Uterus (tissue), 4 donors: ENCODE measurements around the gene PITPNM3. TPM values are rescaled to one million over a fixed set of nuclear protein-coding genes. Genes with fewer than 3 reads are reported as not detected.
A peak's percentile ranks its signal among the peaks of the same experiment; 100 is the strongest.

ENCODE experiments used
- DNase-seq, 2 donors: peaks; one replicate each; pipeline ENCODE4 v3.0.0-alpha.2; 2019 to 2020
- H3K27ac ChIP-seq, 2 donors: fragments of 200-600 bp; sonication (generic); 1 replicate in 1 of 2; 2 replicates in 1 of 2; pipeline ENCODE4 v1.5.1; 2016 to 2018
- H3K27me3 ChIP-seq, 2 donors: fragments of 200-600 bp; sonication (generic); one replicate each; pipeline ENCODE4 v1.5.1; 2018 to 2019; ENCODE audit warnings: control low read depth in 1 of 2
- H3K36me3 ChIP-seq, 2 donors: fragments of 200-600 bp; sonication (generic); one replicate each; pipeline ENCODE4 v1.5.1; 2019; ENCODE audit warnings: control low read depth in 1 of 2
- H3K4me1 ChIP-seq, 2 donors: fragments of 200-600 bp; sonication (generic); one replicate each; pipeline ENCODE4 v1.5.1; 2018 to 2019; ENCODE audit warnings: control low read depth in 1 of 2
- H3K4me3 ChIP-seq, 2 donors: fragments of 200-600 bp; sonication (generic); 1 replicate in 1 of 2; 2 replicates in 1 of 2; pipeline ENCODE4 v1.5.1; 2018 to 2019; ENCODE audit warnings: mild to moderate bottlenecking in 1 of 2
- H3K9me3 ChIP-seq, 2 donors: fragments of 200-600 bp; sonication (generic); one replicate each; pipeline ENCODE4 v1.5.1; 2019; ENCODE audit warnings: control low read depth in 1 of 2
- POLR2A ChIP-seq, 2 donors: fragments of 450-650 bp; IDR thresholded peaks; one replicate each; pipeline ENCODE4 v1.6.1; 2016; ENCODE audit warnings: antibody characterized with exemption in 2 of 2, mild to moderate bottlenecking in 1 of 2, moderate library complexity in 1 of 2
- intact Hi-C: fragments of 100-400 bp; cut with DNase I; formaldehyde crosslinking; loops from one replicate; pipeline ENCODE4 v1.15.1; 2023; ENCODE audit warnings: low total_unique reads
- total RNA-seq, 4 donors: library from RNA; depleted of rRNA in 3 of 4; stranded (reverse); fragments of >200 nt in 3 of 4; gene quantifications; one replicate each; pipeline versions ENCODE4 v1.1.0 to v1.2.4, GENCODE V29; 2014 to 2023
- TF ChIP-seq, protein P1 (sequence below), 4 experiments: fragments of 200-600 bp in 2 of 4; fragments of 450-650 bp in 2 of 4; sonication (generic) in 2 of 4; IDR thresholded peaks; one replicate each; pipeline ENCODE4 v1.5.1; 2016 to 2019; ENCODE audit warnings: antibody characterized with exemption in 4 of 4, mild to moderate bottlenecking in 2 of 4, moderate library complexity in 1 of 4
- donor health status: DM: yes; HTN: yes; CAD: no.

Gene PITPNM3
- total RNA-seq, 4 donors from 2014 or later = 0.59 to 9.3 (median 6.1) TPM

DNA sequence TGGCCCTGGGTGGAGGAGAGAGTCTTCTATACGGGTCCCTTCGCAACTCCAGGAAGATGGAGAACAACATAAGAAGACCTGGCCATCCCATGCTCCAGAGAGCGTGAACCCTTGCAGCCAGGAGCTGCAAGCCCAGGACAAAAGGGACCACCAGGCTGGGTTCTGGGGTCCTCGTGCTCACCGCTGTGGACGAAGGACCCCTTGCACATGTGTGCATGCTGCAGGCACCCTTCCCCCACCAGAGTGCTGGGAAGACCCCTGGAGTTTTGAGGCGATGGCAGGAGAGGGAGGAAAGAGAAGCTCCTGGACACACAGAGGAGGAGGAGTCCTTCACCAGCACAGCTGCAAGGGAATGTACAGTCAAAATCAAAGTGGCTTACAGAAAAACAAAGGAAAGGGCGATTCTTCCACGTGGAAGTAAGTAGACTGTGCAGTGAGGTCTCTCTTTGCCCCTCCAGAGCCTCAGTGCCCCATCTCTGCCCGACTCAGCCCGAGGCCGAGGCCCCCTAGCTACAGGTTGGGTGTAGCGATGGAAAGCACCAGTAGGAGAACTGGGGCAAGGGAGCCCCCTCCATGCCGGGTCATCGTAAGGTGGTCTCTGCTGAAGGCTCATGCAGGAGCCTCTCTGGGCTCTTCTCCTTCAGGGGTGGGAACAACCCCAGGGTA is 60.8 kb downstream of the PITPNM3 start:
- TF ChIP-seq, protein P1, sequence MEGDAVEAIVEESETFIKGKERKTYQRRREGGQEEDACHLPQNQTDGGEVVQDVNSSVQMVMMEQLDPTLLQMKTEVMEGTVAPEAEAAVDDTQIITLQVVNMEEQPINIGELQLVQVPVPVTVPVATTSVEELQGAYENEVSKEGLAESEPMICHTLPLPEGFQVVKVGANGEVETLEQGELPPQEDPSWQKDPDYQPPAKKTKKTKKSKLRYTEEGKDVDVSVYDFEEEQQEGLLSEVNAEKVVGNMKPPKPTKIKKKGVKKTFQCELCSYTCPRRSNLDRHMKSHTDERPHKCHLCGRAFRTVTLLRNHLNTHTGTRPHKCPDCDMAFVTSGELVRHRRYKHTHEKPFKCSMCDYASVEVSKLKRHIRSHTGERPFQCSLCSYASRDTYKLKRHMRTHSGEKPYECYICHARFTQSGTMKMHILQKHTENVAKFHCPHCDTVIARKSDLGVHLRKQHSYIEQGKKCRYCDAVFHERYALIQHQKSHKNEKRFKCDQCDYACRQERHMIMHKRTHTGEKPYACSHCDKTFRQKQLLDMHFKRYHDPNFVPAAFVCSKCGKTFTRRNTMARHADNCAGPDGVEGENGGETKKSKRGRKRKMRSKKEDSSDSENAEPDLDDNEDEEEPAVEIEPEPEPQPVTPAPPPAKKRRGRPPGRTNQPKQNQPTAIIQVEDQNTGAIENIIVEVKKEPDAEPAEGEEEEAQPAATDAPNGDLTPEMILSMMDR (IDR thresholded peaks at IDR 0.05) = no peak
- H3K4me3 ChIP-seq = no peak overlapping the region
- no peaks in the 10 kb centered on the region for H3K36me3 ChIP-seq
- H3K27ac ChIP-seq = no peak overlapping the region
- H3K9me3 ChIP-seq = no peaks in the 10 kb centered on the region
- intact Hi-C loops = no loop called here
- H3K27me3 ChIP-seq = no peaks in the 10 kb centered on the region
- no peak for DNase-seq
- no peaks in the 10 kb centered on the region for H3K4me1 ChIP-seq

- Histone ChIP-seq H3K27ac (no peak overlapping the region), H3K9me3 (no peaks in the 10 kb centered on the region), H3K36me3 (no peaks in the 10 kb centered on the region), H3K4me3 (no peak overlapping the region), H3K4me1 (no peaks in the 10 kb centered on the region), H3K27me3 (no peaks in the 10 kb centered on the region)
- no peak for TF ChIP-seq POLR2A (IDR thresholded peaks at IDR 0.05)
- TF ChIP-seq, protein P1 (IDR thresholded peaks at IDR 0.05) = no peak
- intact Hi-C loops = no loop called here
- no peak for DNase-seq
Observed at GRCh38 chr17:6494239-6494941, 62.0 kb downstream of the PITPNM3 start.

DNA sequence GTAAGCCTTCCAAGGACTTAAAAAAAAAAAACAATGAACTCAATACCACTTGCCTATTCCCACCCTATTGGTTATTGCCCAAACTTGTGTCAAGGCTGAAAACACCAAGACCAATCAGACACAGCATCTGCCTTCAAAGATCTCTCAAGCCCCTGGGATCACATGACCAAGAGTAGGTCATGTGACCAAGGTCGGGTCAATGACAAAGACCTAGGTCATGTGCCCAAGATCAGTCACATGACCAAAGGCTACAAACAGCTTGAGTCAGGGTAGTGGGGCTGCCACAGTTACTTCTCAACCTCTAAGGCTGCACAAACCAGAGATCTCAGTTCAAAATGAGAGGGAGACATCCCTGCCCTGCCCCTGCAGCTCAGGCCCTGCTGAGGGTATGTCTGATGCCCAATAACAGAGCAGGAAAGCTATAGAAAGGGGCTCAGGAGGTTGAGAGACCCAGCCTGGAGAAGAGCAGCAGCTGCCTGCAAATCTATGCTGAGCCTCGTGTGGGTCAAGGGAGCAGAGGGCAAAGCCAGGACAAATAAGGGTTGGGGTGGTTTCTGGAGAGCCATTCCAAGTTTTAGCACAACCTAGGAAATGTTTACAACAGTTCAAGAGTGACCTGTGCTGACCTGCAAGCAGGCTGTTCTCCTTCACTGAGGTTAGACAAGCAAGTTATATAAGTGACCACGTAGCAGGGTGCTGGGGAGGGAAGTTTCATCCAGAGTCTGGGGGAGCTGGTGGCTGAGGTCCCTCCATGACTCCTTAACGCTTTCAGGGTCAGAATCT is 63.3 kb downstream of the PITPNM3 start:
- no peak overlapping the region for H3K4me3 ChIP-seq
- H3K27me3 ChIP-seq = no peaks in the 10 kb centered on the region
- no peak overlapping the region for H3K27ac ChIP-seq
- TF ChIP-seq, protein P1 (IDR thresholded peaks at IDR 0.05) = no peak
- TF ChIP-seq POLR2A (IDR thresholded peaks at IDR 0.05) = no peak
- DNase-seq = peak in 1 of 2 donors; percentile 11
- no peaks in the 10 kb centered on the region for H3K4me1 ChIP-seq
- H3K36me3 ChIP-seq = no peaks in the 10 kb centered on the region
- intact Hi-C loops = no loop called here
- H3K9me3 ChIP-seq = no peaks in the 10 kb centered on the region

- intact Hi-C loops = no loop called here
- Histone ChIP-seq H3K4me3 (no peak overlapping the region), H3K4me1 (no peaks in the 10 kb centered on the region), H3K9me3 (no peaks in the 10 kb centered on the region), H3K36me3 (no peaks in the 10 kb centered on the region), H3K27me3 (no peaks in the 10 kb centered on the region), H3K27ac (no peak overlapping the region)
- no peak for TF ChIP-seq POLR2A (IDR thresholded peaks at IDR 0.05)
- TF ChIP-seq, protein P1 (IDR thresholded peaks at IDR 0.05) = no peak
- DNase-seq = no peak
Observed at GRCh38 chr17:6491071-6491700, 65.2 kb downstream of the PITPNM3 start.
